Breast epithelium (tissue), 4 donors: ENCODE results near the gene TLE6. TPM values are rescaled to one million over a fixed set of nuclear protein-coding genes. Genes with fewer than 3 reads are reported as not detected.
A peak's percentile ranks its signal among the peaks of the same experiment; 100 is the strongest.

Experiments
- DNase-seq, 2 donors: peaks; one replicate each; pipeline ENCODE4 v3.0.0-alpha.2; 2019; ENCODE audit warnings: low spot score in 2 of 2
- H3K27ac ChIP-seq, 2 donors: fragments of 200-600 bp; sonication (generic) in 1 of 2; one replicate each; pipeline ENCODE4 v1.5.1; 2016 to 2019; ENCODE audit warnings: mild to moderate bottlenecking in 1 of 2
- H3K27me3 ChIP-seq, 2 donors: fragments of 200-600 bp; sonication (generic) in 1 of 2; one replicate each; pipeline versions ENCODE4 v1.5.1 to v1.6.0; 2017 to 2019; ENCODE audit warnings: control low read depth in 1 of 2, mild to moderate bottlenecking in 1 of 2
- H3K36me3 ChIP-seq: fragments of 200-600 bp; one replicate; pipeline ENCODE4 v1.5.1; 2019
- H3K4me1 ChIP-seq, 2 donors: fragments of 200-600 bp; sonication (generic); one replicate each; pipeline ENCODE4 v1.5.1; 2016 to 2019; ENCODE audit warnings: control low read depth in 1 of 2
- H3K4me3 ChIP-seq, 3 donors: fragments of 200-600 bp; sonication (generic); 1 replicate in 2 of 3; 2 replicates in 1 of 3; pipeline ENCODE4 v1.5.1; 2016 to 2019; ENCODE audit warnings: mild to moderate bottlenecking in 3 of 3, moderate library complexity in 2 of 3
- H3K9me3 ChIP-seq, 2 donors: fragments of 200-600 bp; sonication (generic) in 1 of 2; one replicate each; pipeline ENCODE4 v1.5.1; 2016 to 2019; ENCODE audit warnings: control low read depth in 1 of 2
- CTCF ChIP-seq, 3 donors: fragments of 450-650 bp; IDR thresholded peaks; one replicate each; pipeline ENCODE4 v1.5.1; 2016 to 2017; ENCODE audit warnings: antibody characterized with exemption in 3 of 3, mild to moderate bottlenecking in 3 of 3, moderate library complexity in 3 of 3
- POLR2A ChIP-seq: fragments of 450-650 bp; IDR thresholded peaks from one replicate; pipeline ENCODE4 v1.6.1; 2016; ENCODE audit warnings: antibody characterized with exemption, mild to moderate bottlenecking, moderate library complexity
- POLR2AphosphoS5 ChIP-seq, 3 donors: sonication (generic); formaldehyde crosslinking; IDR thresholded peaks; one replicate each; pipeline ENCODE4 v1.6.1; 2017; ENCODE audit warnings: antibody characterized with exemption in 3 of 3
- intact Hi-C: fragments of 100-400 bp; cut with DNase I; formaldehyde crosslinking; loops from one replicate; pipeline ENCODE4 v1.15.1; 2023; ENCODE audit warnings: low total_unique reads
- total RNA-seq, 3 donors: library from RNA; depleted of rRNA; stranded (reverse); fragments of >200 nt; gene quantifications; one replicate each; pipeline ENCODE4 v1.1.0, GENCODE V29; 2016

The TLE6 gene
- total RNA-seq, 3 donors from 2014 or later = 1.6 to 4.3 (median 3.2) TPM

GRCh38 chr19:3038214-3038613, 60.9 kb downstream of the TLE6 start:
- no peaks in the 10 kb centered on the region for H3K9me3 ChIP-seq
- intact Hi-C loops = no loop called here
- no peak for TF ChIP-seq POLR2A
- TF ChIP-seq CTCF (IDR thresholded peaks at IDR 0.05) = no peak
- no peak for TF ChIP-seq POLR2AphosphoS5 (IDR thresholded peaks at IDR 0.05)
- H3K4me1 ChIP-seq = peaks cover 8 to 13% of the 10 kb centered on the region in 2 donors
- no peaks in the 10 kb centered on the region for H3K36me3 ChIP-seq
- no peak overlapping the region for H3K27ac ChIP-seq
- DNase-seq = no peak
- no peaks in the 10 kb centered on the region for H3K27me3 ChIP-seq
- H3K4me3 ChIP-seq = no peak overlapping the region

- H3K27ac ChIP-seq = no peak overlapping the region
Measured at GRCh38 chr19:3039125-3039524, 61.8 kb downstream of the TLE6 start.

GRCh38 chr19:3039641-3040077, 62.3 kb downstream of the TLE6 start:
- no peak for DNase-seq
- TF ChIP-seq POLR2A = no peak
- Histone ChIP-seq H3K36me3 (no peaks in the 10 kb centered on the region), H3K9me3 (no peaks in the 10 kb centered on the region), H3K4me3 (no peak overlapping the region), H3K4me1 (peaks cover 6 to 8% of the 10 kb centered on the region in 2 donors), H3K27me3 (no peaks in the 10 kb centered on the region), H3K27ac (no peak overlapping the region)
- intact Hi-C loops = no loop called here

More at GRCh38 chr19:3039125-3039524, 61.8 kb downstream of the TLE6 start:
- no peak overlapping the region for H3K4me3 ChIP-seq
- no peaks in the 10 kb centered on the region for H3K36me3 ChIP-seq
- DNase-seq = no peak
- H3K9me3 ChIP-seq = no peaks in the 10 kb centered on the region
- no peaks in the 10 kb centered on the region for H3K27me3 ChIP-seq
- intact Hi-C loops = no loop called here
- TF ChIP-seq POLR2AphosphoS5 (IDR thresholded peaks at IDR 0.05) (no peak), CTCF (IDR thresholded peaks at IDR 0.05) (no peak), POLR2A (no peak)
- H3K4me1 ChIP-seq = peaks cover 8 to 11% of the 10 kb centered on the region in 2 donors

GRCh38 chr19:3041327-3041726, 64.0 kb downstream of the TLE6 start:
- H3K9me3 ChIP-seq = no peaks in the 10 kb centered on the region
- peak overlapping the region in 1 of 2 donors; percentile 80 for H3K27ac ChIP-seq
- H3K27me3 ChIP-seq = no peaks in the 10 kb centered on the region
- H3K36me3 ChIP-seq = no peaks in the 10 kb centered on the region
- no peak overlapping the region for H3K4me3 ChIP-seq
- DNase-seq = no peak
- intact Hi-C loops = no loop called here
- H3K4me1 ChIP-seq = peaks cover 3 to 8% of the 10 kb centered on the region in 2 donors
- TF ChIP-seq POLR2AphosphoS5 (IDR thresholded peaks at IDR 0.05) (no peak), CTCF (IDR thresholded peaks at IDR 0.05) (no peak), POLR2A (no peak)

- intact Hi-C loops = no loop called here
- Histone ChIP-seq H3K4me3 (peak overlapping the region in 2 of 3 donors; percentile 22 to 50), H3K36me3 (no peaks in the 10 kb centered on the region), H3K27me3 (no peaks in the 10 kb centered on the region), H3K4me1 (peaks cover 0 to 4% of the 10 kb centered on the region in 2 donors), H3K27ac (peak overlapping the region; percentile 29 to 80), H3K9me3 (no peaks in the 10 kb centered on the region)
- TF ChIP-seq CTCF (IDR thresholded peaks at IDR 0.05) = no peak
- TF ChIP-seq POLR2A = no peak
- no peak for TF ChIP-seq POLR2AphosphoS5 (IDR thresholded peaks at IDR 0.05)
- no peak for DNase-seq
Measured at GRCh38 chr19:3041761-3042620, 64.6 kb downstream of the TLE6 start.
